A549 treated with AZD9567 at 1 μM for 4 hours (cell line): ENCODE measurements around the gene CCDC87. TPM values are rescaled to one million over a fixed set of nuclear protein-coding genes. Genes with fewer than 3 reads are reported as not detected.

Experiments used
- total RNA-seq: library from RNA; stranded (reverse); fragments of 200-300 nt; extraction: Qiagen RNA extraction; gene quantifications from 5 replicates; pipeline ENCODE4 v1.2.3, GENCODE V29; 2022; ENCODE audit not compliant: insufficient read depth

The CCDC87 gene
- total RNA-seq, result 0.53 to 0.89 TPM (median 0.64 TPM) in 5 replicates

GRCh38 chr11:66592457-66593302 lies at the start of gene CCDC87, which contains the start of gene CCS:
CCDC87 (minus strand) TSS chr11:66593063; CDS start chr11:66593015, 48 bp downstream.
CCS (plus strand) TSS chr11:66593185; CDS start chr11:66593262, 77 bp downstream.

GRCh38 chr11:66638177-66639065 lies 45.6 kb upstream of the CCDC87 start, which contains the start of gene RBM4:
RBM4 (plus strand) TSS chr11:66638703; CDS start chr11:66639712, 1,009 bp downstream.

GRCh38 chr11:66616379-66617154 lies 23.7 kb upstream of the CCDC87 start, which contains the start of gene RBM14:
RBM14 (plus strand) TSS chr11:66616630; CDS start chr11:66616721, 91 bp downstream.

GRCh38 chr11:66568124-66568916 lies 24.5 kb downstream of the CCDC87 start, which contains the start of gene CTSF:
CTSF (minus strand) TSS chr11:66568606; CDS start chr11:66568486, 120 bp downstream.

GRCh38 chr11:66546368-66546965 lies 46.4 kb downstream of the CCDC87 start, which contains the start of gene ACTN3:
ACTN3 (plus strand) TSS chr11:66546903; CDS start chr11:66546938, 35 bp downstream.

GRCh38 chr11:66545701-66546367 lies 47.0 kb downstream of the CCDC87 start, which contains the start of gene ZDHHC24:
ZDHHC24 (minus strand) TSS chr11:66546048; CDS start chr11:66546003, 45 bp downstream.

Other genes starting within 250 kb of the CCDC87 start
- gene BRMS1, start 248.0 kb downstream of the CCDC87 start, total RNA-seq, result 66.1 to 97.8 TPM (median 88.3 TPM) in 5 replicates
- 14.9 to 18.3 TPM (median 16.0 TPM) in 5 replicates for gene B4GAT1, start 245.4 kb downstream of the CCDC87 start, total RNA-seq
- 4.1 to 6.8 TPM (median 5.4 TPM) in 5 replicates for gene SLC29A2, start 221.3 kb downstream of the CCDC87 start, total RNA-seq
- not detected in 5 replicates for gene NPAS4, start 172.0 kb downstream of the CCDC87 start, total RNA-seq
- 90.1 to 116 TPM (median 112 TPM) in 5 replicates for gene MRPL11, start 154.2 kb downstream of the CCDC87 start, total RNA-seq
- gene PELI3, start 126.2 kb downstream of the CCDC87 start, total RNA-seq, result 4.3 to 6.1 TPM (median 5.0 TPM) in 5 replicates
- 51.3 to 93.2 TPM (median 55.9 TPM) in 5 replicates for gene DPP3, start 112.6 kb downstream of the CCDC87 start, total RNA-seq
- gene BBS1, start 82.4 kb downstream of the CCDC87 start, total RNA-seq, result 7.5 to 11.6 TPM (median 10.1 TPM) in 5 replicates
- 10.1 to 14.3 TPM (median 13.2 TPM) in 5 replicates for gene ZDHHC24, start 47.0 kb downstream of the CCDC87 start, total RNA-seq
- gene ACTN3, start 46.2 kb downstream of the CCDC87 start, total RNA-seq, result 0.03 TPM in 1 of 5 replicates, not detected in the others
- gene CTSF, start 24.5 kb downstream of the CCDC87 start, total RNA-seq, result 32.5 to 37.8 TPM (median 34.1 TPM) in 5 replicates
- gene CCS, start 122 bp upstream of the CCDC87 start, total RNA-seq, result 22.3 to 32.8 TPM (median 30.4 TPM) in 5 replicates
- gene RBM14, start 23.6 kb upstream of the CCDC87 start, total RNA-seq, result 85.0 to 108 TPM (median 90.7 TPM) in 5 replicates
- 133 to 182 TPM (median 142 TPM) in 5 replicates for gene RBM4, start 45.6 kb upstream of the CCDC87 start, total RNA-seq
- gene RBM4B, start 84.8 kb upstream of the CCDC87 start, total RNA-seq, result 18.8 to 25.4 TPM (median 20.4 TPM) in 5 replicates
- gene SPTBN2, start 136.2 kb upstream of the CCDC87 start, total RNA-seq, result 7.7 to 10.7 TPM (median 8.1 TPM) in 5 replicates